ENCODE measurements around the gene CXCR5.

Gene CXCR5

DNA sequence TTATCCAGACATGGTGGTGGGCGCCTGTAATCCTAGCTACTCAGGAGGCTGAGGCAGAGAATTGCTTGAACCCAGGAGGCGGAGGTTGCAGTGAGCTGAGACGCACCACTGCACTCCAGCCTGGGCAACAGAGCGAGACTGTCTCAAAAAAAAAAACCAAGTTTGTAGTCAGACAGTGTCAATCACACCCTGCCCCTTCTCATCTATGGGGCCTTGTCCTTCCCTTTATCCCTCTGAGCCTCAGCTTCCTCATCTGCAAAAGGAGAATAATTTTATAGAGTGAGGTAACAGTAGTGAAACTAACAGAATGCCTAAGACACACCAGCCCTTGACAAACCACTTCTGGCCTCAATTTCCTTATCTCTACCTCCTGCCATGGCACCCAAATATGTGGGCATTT is 31.3 kb downstream of the CXCR5 start:
- Histone ChIP-seq H3K4me1 (ENCODE audit: insufficient read depth, low read length) (peaks cover 71% of the 10 kb centered on the region), H3K36me3 (ENCODE audit: insufficient read depth, low read length) (no peaks in the 10 kb centered on the region), H3K9me3 (ENCODE audit: low read length) (no peaks in the 10 kb centered on the region), H2AFZ (ENCODE audit: low read depth, low read length) (no peak overlapping the region), H3K4me3 (ENCODE audit: low read length) (no peak overlapping the region), H3K27me3 (ENCODE audit: insufficient read depth, low read length) (no peaks in the 10 kb centered on the region)

DNA sequence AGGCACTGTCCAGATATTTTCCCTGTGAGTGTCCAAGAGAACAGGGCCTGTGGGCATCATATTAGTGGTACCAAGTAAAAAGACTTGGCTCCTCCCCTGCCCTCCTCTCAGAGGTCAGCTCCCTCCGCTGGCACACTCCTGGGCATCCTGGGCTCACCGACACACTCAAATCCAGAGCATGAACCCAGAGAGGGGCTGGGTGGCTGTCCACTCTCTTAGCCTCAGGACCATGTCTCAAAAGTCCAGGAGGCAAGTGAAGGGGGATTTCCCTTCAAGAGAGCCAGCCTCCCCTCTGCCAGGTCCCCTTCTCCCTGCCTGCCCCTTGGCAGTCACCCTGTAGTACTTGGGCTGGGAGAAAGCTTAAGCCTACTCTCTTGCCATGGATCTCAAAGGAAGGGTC is 31.7 kb downstream of the CXCR5 start:
- Histone ChIP-seq H3K9me3 (ENCODE audit: low read length) (no peaks in the 10 kb centered on the region), H3K36me3 (ENCODE audit: insufficient read depth, low read length) (no peaks in the 10 kb centered on the region), H2AFZ (ENCODE audit: low read depth, low read length) (no peak overlapping the region), H3K27me3 (ENCODE audit: insufficient read depth, low read length) (no peaks in the 10 kb centered on the region), H3K4me1 (ENCODE audit: insufficient read depth, low read length) (peaks cover 72% of the 10 kb centered on the region), H3K4me3 (ENCODE audit: low read length) (no peak overlapping the region)

DNA sequence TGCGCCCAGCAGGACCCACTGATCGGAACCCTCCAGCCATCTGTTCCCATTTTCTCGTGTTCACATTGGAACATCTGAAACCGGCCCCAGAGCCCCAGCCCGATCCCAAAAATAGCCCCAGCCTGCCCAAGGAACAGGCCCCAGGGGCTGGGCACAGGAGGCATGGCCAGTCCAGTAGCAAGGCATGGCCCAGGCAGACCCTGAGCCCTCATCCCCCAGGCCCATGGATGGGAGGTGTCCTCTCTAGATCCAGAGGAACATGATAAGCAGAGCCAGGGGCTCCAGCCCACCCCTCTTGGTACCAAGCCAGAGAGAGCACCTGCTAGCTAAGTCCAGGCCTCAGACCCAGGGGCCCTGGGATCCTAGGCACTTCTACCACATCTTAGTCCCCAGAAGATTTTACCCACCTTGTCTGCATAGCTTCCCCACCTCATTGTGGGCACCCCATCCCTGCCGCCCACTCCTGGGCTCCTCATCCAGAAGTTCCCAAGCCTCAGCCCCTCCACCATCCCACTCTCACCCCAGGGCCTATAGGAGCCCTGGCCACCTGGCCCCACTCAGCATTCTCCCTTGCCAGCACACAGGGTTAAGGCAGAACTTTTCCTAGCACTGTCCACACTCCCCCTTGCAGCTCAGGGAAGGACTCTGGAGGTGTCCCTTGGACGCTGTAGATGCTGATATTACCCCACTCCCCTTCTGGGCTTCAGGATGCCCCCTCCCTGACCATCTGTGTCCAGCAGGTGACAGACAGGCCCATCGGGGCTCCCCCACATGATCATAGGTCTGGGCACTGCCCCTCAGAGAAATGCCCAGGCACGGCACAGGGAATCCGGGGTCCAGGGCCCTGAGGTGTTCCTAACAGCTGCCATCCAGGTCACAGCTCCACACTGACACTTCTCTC is 32.5 kb downstream of the CXCR5 start:
- no peak overlapping the region for H2AFZ ChIP-seq (ENCODE audit: low read depth, low read length)
- H3K4me1 ChIP-seq (ENCODE audit: insufficient read depth, low read length): peaks cover 73% of the 10 kb centered on the region
- H3K27me3 ChIP-seq (ENCODE audit: insufficient read depth, low read length): no peaks in the 10 kb centered on the region
- H3K9me3 ChIP-seq (ENCODE audit: low read length): no peaks in the 10 kb centered on the region
- H3K36me3 ChIP-seq (ENCODE audit: insufficient read depth, low read length): no peaks in the 10 kb centered on the region
- H3K4me3 ChIP-seq (ENCODE audit: low read length): no peak overlapping the region

DNA sequence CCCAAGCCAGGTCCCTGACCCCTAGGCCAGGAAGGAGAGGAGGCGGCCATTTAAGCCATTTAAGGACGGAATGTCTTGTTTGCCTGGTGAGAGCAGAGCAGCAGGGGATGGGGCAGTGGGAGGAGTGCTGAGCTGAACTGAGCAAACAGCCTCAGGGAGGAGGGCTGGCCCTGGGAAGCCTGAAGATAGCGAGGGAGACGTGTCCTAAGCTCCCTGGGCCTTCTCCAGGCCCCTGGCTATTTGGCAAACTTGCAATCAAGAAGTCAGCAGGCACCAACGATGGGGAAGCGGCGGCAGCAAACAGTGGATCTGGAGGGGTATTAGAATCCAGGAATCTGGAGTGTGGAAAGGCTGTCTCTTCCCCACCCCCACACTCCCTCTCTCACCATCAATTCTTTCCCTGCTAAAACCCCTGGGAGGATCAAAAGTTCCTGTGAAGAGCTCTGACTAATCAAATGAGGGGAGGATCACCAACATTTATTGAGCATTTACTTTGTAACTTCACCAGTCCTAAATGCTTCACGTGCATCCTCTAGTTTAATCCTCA is 33.2 kb downstream of the CXCR5 start:
- Histone ChIP-seq H3K36me3 (ENCODE audit: insufficient read depth, low read length) (no peaks in the 10 kb centered on the region), H3K9me3 (ENCODE audit: low read length) (no peaks in the 10 kb centered on the region), H3K27me3 (ENCODE audit: insufficient read depth, low read length) (no peaks in the 10 kb centered on the region), H2AFZ (ENCODE audit: low read depth, low read length) (no peak overlapping the region), H3K4me3 (ENCODE audit: low read length) (no peak overlapping the region), H3K4me1 (ENCODE audit: insufficient read depth, low read length) (peaks cover 73% of the 10 kb centered on the region)

DNA sequence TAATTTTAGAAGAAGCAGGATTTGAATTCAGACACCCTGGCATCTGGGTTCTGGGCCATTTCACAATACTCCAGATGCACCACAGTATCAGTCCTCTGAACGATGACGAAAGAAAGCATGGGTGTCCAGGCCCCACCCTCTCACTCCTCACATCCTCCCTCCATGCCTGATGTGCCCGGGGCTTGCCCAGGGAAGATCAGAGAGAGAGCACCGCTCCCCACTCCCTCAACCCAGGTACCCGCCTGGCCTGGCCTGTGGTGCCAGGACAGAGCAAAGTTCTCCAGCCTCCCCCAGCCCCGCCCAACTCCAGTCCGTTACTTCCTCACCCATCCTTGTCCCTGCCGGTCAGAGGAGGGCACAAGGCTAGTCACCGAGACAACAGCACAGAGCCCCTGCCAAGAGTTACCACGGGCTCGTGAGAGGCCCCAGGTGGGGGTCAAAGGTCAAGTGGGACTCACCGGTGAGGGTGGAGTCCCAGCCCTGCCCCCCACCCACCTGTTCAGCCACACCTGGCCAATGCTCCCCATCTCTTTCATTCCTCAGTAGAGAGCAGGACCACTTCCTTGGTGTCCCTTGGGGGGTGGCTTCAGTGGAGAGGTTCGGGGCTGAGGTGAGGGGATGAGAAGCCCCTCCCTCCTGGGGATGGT is 33.9 kb downstream of the CXCR5 start:
- peaks cover 73% of the 10 kb centered on the region for H3K4me1 ChIP-seq (ENCODE audit: insufficient read depth, low read length)
- H3K27me3 ChIP-seq (ENCODE audit: insufficient read depth, low read length): no peaks in the 10 kb centered on the region
- no peak overlapping the region for H3K4me3 ChIP-seq (ENCODE audit: low read length)
- H3K36me3 ChIP-seq (ENCODE audit: insufficient read depth, low read length): no peaks in the 10 kb centered on the region
- H2AFZ ChIP-seq (ENCODE audit: low read depth, low read length): no peak overlapping the region
- H3K9me3 ChIP-seq (ENCODE audit: low read length): no peaks in the 10 kb centered on the region

DNA sequence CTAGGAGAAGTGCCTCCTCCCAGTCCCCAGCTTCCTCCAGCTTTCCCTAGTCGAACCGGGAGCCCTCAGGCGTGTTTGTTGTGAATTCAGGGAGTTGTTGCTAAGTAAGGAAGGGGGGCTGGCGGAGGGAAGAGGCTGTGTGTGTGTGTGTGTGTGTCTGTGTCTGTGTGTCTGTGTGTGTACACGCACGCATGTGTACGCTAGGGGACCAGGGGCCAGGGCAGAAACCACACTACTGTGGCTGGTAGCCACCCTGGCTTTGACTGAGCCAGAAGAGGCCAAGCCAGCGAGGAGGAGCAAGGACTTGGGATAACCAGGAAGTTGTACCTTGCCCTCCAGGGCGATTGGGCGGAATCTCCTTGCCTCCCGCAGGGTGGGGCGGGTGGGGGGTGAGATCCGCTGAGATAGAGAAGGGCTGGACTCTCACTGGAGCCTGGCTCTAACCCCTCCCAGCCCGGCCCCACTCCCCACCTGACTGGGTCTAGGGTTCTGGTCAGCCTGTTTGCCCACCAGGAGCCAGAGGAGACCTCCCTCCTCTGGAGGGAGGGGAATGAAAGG is 34.5 kb downstream of the CXCR5 start:
- Histone ChIP-seq H3K4me3 (ENCODE audit: low read length) (no peak overlapping the region), H3K4me1 (ENCODE audit: insufficient read depth, low read length) (peaks cover 76% of the 10 kb centered on the region), H2AFZ (ENCODE audit: low read depth, low read length) (no peak overlapping the region), H3K27me3 (ENCODE audit: insufficient read depth, low read length) (no peaks in the 10 kb centered on the region), H3K36me3 (ENCODE audit: insufficient read depth, low read length) (no peaks in the 10 kb centered on the region), H3K9me3 (ENCODE audit: low read length) (no peaks in the 10 kb centered on the region)

DNA sequence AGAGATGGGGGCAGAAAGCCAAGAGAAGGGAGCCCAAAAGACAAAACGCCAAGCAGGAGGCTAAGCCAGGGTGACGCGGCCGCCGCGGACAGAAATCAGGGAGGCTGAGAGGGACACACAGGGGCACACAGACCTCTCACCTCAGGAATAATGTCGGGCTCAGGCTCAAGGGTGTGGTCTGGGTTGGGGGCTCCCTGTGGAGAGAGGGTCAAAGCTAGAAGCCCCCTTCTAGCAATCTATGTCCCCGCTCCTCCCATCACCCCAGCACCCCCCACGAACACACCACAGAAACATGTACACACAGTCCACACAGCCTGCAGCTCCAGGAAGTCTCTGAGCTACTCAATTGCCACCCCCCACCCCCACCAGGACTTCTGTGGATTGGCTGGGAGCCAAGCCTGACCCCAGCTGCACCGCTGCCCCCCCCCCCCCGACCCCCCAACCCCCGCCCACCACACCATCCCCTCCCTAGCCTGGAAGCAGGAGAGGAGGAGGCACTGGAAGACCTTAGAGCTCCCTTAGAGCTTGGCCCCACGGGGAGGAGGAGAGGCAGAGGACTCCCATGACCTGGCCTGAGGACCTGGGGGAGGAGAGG is 35.1 kb downstream of the CXCR5 start:
- Histone ChIP-seq H3K4me3 (ENCODE audit: low read length) (no peak overlapping the region), H3K27me3 (ENCODE audit: insufficient read depth, low read length) (no peaks in the 10 kb centered on the region), H2AFZ (ENCODE audit: low read depth, low read length) (no peak overlapping the region)

DNA sequence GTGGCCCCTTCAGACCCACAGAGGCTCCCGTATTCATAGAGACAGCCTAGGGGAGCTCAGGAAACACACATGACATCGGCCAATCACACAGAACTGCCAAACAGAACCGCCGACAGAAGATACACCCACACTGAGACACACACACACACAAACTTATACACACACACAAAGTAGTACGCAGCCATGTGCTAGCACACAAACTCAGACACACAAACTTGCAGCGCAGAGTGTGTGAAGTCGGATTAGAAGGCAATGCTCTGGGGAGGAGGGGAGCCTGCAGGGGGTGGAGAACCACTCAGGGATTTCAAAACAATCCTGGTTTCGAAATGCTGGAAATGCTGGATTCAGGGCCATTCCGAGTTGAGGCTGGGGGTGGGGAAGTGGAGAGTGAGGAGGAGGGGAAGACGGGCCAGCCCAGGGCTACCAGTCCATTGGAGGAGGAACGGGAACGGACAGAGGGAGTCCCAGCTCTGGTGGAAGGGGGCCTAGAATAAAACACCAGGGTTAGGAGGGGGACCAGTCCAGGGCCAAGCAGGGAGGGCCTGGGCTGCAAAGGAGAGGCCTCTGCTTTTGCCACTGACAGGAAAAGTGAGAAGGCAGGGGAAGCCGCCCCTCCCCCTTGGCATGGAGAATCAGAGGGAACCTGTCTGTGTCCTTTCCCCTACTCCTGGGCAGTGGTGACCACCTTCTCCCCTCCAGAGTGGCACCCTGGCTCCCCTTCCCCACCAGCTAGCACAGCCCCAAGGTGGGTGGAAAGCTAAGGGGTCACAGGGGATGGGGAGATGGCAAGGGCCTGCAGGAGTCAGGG is 37.6 kb downstream of the CXCR5 start:
- Histone ChIP-seq H3K27me3 (ENCODE audit: insufficient read depth, low read length) (no peaks in the 10 kb centered on the region), H3K36me3 (ENCODE audit: insufficient read depth, low read length) (no peaks in the 10 kb centered on the region), H3K4me1 (ENCODE audit: insufficient read depth, low read length) (peaks cover 86% of the 10 kb centered on the region), H2AFZ (ENCODE audit: low read depth, low read length) (no peak overlapping the region), H3K4me3 (ENCODE audit: low read length) (no peak overlapping the region), H3K9me3 (ENCODE audit: low read length) (no peaks in the 10 kb centered on the region)

More for the DNA sequence above, 35.1 kb downstream of the CXCR5 start:
- H3K36me3 ChIP-seq (ENCODE audit: insufficient read depth, low read length): no peaks in the 10 kb centered on the region
- no peaks in the 10 kb centered on the region for H3K9me3 ChIP-seq (ENCODE audit: low read length)
- H3K4me1 ChIP-seq (ENCODE audit: insufficient read depth, low read length): peaks cover 82% of the 10 kb centered on the region

DNA sequence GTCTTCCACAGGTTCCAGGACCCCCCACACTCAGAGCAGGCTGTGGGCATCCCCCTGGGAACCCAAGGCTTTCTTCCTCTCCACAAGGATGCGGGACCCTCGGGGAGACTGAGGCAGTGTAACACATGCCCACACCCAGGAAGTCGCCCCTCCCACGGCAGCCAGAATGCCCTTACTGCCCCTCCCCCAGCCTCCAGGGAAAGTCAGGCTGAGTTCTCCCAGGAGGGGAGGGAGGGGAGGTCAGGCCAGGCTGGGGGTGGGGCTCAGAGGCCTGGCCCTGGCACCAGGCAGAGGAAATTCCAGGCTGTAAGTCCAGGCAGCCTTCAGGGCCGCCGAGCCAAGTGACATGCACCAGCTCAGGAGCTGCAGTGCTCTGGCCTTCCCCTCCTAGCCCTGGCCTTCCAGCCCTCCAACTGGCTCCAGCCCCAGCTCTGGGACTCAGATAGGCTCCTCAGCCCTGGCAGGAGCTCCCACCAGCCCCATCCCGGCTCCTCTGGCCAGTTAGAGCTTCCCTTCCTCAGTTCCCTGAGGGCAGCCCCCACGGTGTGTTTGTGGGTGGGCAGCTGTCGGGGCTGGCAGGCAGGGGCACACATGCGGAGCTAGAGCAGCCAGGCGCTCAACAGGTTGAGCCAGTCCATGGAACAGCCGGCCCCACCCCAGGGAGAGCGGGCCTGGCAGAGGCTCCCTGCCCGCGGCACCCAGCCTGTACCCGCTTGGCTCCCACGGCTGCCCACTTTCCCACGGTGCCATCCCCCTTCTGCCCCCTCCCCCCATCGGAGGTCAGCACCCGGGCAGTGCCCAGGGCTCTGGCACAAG is 38.4 kb downstream of the CXCR5 start:
- peaks cover 80% of the 10 kb centered on the region for H3K4me1 ChIP-seq (ENCODE audit: insufficient read depth, low read length)

DNA sequence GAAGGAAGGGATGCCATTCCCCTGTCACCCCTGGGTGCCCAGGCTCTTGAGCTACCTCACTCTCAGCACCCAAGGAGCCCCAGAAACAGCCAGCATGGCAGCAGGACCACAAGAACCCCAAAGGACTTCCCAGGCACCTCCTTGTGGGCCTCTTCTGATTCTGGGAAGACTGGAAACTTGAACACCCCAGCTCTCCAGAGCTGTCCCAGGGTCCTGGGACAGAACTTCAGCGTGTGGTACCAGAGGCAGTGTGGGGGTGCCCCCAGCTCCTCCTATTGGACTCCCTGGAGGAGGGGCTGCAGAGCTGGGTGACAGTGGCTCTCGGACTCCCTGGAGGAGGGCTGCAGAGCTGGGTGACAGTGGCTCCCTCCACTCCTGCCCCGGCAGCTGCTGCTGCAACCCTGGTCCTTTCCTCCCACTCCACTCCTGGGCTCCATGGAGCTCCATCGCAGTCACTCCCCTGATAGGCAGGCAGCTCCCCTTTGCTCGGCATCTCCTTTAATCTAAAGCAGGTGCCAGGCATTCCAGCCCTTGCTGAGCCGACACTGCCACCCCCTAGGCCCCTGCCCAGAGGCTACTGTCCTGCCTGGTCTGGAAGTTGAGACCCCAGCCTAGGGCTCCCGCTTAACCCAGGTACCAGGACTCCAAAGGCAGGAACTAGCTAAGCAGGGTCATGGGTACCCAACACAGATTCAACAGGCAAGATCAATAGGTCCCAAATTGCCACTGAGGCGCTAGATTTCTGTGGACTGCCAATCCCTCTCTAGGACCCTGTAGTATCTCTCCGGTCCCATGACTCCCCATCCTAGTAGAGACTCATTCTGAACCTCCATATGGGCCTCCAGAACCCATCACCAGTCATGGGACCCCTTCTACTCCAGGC is 39.3 kb downstream of the CXCR5 start:
- peaks cover 79% of the 10 kb centered on the region for H3K4me1 ChIP-seq (ENCODE audit: insufficient read depth, low read length)
- no peaks in the 10 kb centered on the region for H3K9me3 ChIP-seq (ENCODE audit: low read length)
- peak overlapping the region; percentile 83 for H3K4me3 ChIP-seq (ENCODE audit: low read length)
- H3K27me3 ChIP-seq (ENCODE audit: insufficient read depth, low read length): no peaks in the 10 kb centered on the region
- H3K36me3 ChIP-seq (ENCODE audit: insufficient read depth, low read length): no peaks in the 10 kb centered on the region
- H2AFZ ChIP-seq (ENCODE audit: low read depth, low read length): no peak overlapping the region

More for the DNA sequence above, 38.4 kb downstream of the CXCR5 start:
- Histone ChIP-seq H3K9me3 (ENCODE audit: low read length) (no peaks in the 10 kb centered on the region), H2AFZ (ENCODE audit: low read depth, low read length) (no peak overlapping the region), H3K36me3 (ENCODE audit: insufficient read depth, low read length) (no peaks in the 10 kb centered on the region), H3K4me3 (ENCODE audit: low read length) (no peak overlapping the region), H3K27me3 (ENCODE audit: insufficient read depth, low read length) (no peaks in the 10 kb centered on the region)

All from neuron (in vitro differentiated cells).